Hepatocyte (in vitro differentiated cells): ENCODE measurements around the gene SLC44A3. TPM values are rescaled to one million over a fixed set of nuclear protein-coding genes. Genes with fewer than 3 reads are reported as not detected.

ENCODE experiments used
- DNase-seq: peaks from one replicate; pipeline ENCODE4 v3.0.0-alpha.2; 2016; ENCODE audit warnings: low spot score
- H2AFZ ChIP-seq: fragments of 200-600 bp; sonication (generic); 2 replicates; pipeline ENCODE4 v1.6.0; 2016; ENCODE audit warnings: antibody characterized with exemption, mild to moderate bottlenecking
- H3K27ac ChIP-seq: fragments of 200-600 bp; sonication (generic); 2 replicates; pipeline ENCODE4 v1.5.1; 2016; ENCODE audit warnings: mild to moderate bottlenecking
- H3K27me3 ChIP-seq: fragments of 200-600 bp; sonication (generic); 2 replicates; pipeline ENCODE4 v1.6.1; 2016
- H3K36me3 ChIP-seq: fragments of 200-600 bp; sonication (generic); replicated peaks from 2 replicates; pipeline ENCODE4 v1.5.1; 2016; ENCODE audit warnings: low read depth; ENCODE audit not compliant: insufficient read depth
- H3K4me1 ChIP-seq: fragments of 200-600 bp; sonication (generic); 2 replicates; pipeline ENCODE4 v1.5.1; 2016; ENCODE audit warnings: mild to moderate bottlenecking, moderate library complexity; ENCODE audit not compliant: insufficient read depth
- H3K4me2 ChIP-seq: fragments of 200-600 bp; sonication (generic); 2 replicates; pipeline ENCODE4 v1.6.0; 2016
- H3K4me3 ChIP-seq: fragments of 200-600 bp; sonication (generic); 2 replicates; pipeline ENCODE4 v1.5.1; 2016; ENCODE audit warnings: mild to moderate bottlenecking
- H3K79me2 ChIP-seq: fragments of 200-600 bp; sonication (generic); 2 replicates; pipeline ENCODE4 v1.6.0; 2017; ENCODE audit warnings: mild to moderate bottlenecking
- H3K9me2 ChIP-seq: fragments of 200-600 bp; sonication (generic); replicated peaks from 2 replicates; pipeline ENCODE4 v1.6.0; 2017; ENCODE audit warnings: mild to moderate bottlenecking; ENCODE audit not compliant: insufficient read depth
- H3K9me3 ChIP-seq: fragments of 200-600 bp; sonication (generic); 2 replicates; pipeline ENCODE4 v1.5.1; 2016; ENCODE audit warnings: low read depth, mild to moderate bottlenecking
- H4K20me1 ChIP-seq: fragments of 200-600 bp; sonication (generic); 2 replicates; pipeline ENCODE4 v1.6.0; 2016; ENCODE audit warnings: mild to moderate bottlenecking; ENCODE audit not compliant: insufficient read depth, poor library complexity, severe bottlenecking
- EZH2 ChIP-seq: fragments of 200-600 bp; sonication (generic); IDR thresholded peaks from 2 replicates; pipeline ENCODE4 v1.6.1; 2016; ENCODE audit warnings: antibody characterized with exemption, mild to moderate bottlenecking, borderline replicate concordance
- EZH2phosphoT487 ChIP-seq: fragments of 200-600 bp; sonication (generic); IDR thresholded peaks from one replicate; pipeline ENCODE4 v1.6.1; 2018; ENCODE audit warnings: antibody characterized with exemption, mild to moderate bottlenecking, low read depth, moderate library complexity; ENCODE audit not compliant: unreplicated experiment, severe bottlenecking
- whole genome bisulfite sequencing: methylation state at CpG from one replicate; pipeline ENCODE4 v1.1.6; 2016; ENCODE audit warnings: low lambda C conversion rate; ENCODE audit errors: missing lambda C conversion rate; 5-methylcytosine and 5-hydroxymethylcytosine counted together
- polyA plus RNA-seq: library from polyadenylated mRNA; unstranded; fragments of >200 nt; fragmentation: Nextera tagmentation; extraction: Ambion mirVana; gene quantifications from 2 replicates; pipeline ENCODE4 v1.2.1, GENCODE V29; 2016
- total RNA-seq: library from RNA; depleted of rRNA; stranded (reverse); fragments of >200 nt; gene quantifications from 2 replicates; pipeline ENCODE4 v1.2.3, GENCODE V29; 2014
- TF ChIP-seq, protein P1 (sequence below): fragments of 200-600 bp; sonication (generic); IDR thresholded peaks from 2 replicates; pipeline ENCODE4 v1.5.1; 2016; ENCODE audit warnings: antibody characterized with exemption, mild to moderate bottlenecking; ENCODE audit not compliant: poor library complexity

SLC44A3 gene
- total and polyA plus RNA-seq, 2 experiments from 2014 or later = 51.5 to 55.3 TPM

DNA sequence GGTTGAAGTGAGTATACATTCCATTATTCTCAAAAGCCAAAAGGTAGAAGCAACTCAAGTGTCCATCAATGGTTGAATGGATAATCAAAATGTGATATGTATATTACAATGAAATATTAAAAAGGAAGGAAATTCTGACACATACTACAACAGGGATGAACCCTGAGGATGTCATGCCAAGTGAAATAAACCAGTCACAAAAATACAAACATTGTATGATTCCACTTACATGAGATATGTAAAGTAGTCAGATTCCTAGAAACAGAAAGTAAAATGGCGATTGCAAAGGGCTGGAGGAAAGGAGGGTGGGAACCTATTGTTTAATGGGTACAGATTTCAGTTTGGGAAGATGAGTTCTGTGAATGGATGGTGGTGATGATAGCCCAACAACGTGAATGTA lies 5.8 kb downstream of the SLC44A3 start:
- Histone ChIP-seq H2AFZ (no peak overlapping the region), H3K4me2 (no peak overlapping the region), H3K27ac (no peak overlapping the region), H3K9me3 (no peaks in the 10 kb centered on the region), H3K4me3 (no peak overlapping the region), H3K79me2 (peaks cover 33% of the 10 kb centered on the region), H3K9me2 (no peaks in the 10 kb centered on the region), H3K27me3 (no peaks in the 10 kb centered on the region), H3K36me3 (no peaks in the 10 kb centered on the region), H3K4me1 (peaks cover 16% of the 10 kb centered on the region), H4K20me1 (no peaks in the 10 kb centered on the region)
- no peak for DNase-seq
- TF ChIP-seq EZH2phosphoT487 = no peak
- TF ChIP-seq, protein P1, sequence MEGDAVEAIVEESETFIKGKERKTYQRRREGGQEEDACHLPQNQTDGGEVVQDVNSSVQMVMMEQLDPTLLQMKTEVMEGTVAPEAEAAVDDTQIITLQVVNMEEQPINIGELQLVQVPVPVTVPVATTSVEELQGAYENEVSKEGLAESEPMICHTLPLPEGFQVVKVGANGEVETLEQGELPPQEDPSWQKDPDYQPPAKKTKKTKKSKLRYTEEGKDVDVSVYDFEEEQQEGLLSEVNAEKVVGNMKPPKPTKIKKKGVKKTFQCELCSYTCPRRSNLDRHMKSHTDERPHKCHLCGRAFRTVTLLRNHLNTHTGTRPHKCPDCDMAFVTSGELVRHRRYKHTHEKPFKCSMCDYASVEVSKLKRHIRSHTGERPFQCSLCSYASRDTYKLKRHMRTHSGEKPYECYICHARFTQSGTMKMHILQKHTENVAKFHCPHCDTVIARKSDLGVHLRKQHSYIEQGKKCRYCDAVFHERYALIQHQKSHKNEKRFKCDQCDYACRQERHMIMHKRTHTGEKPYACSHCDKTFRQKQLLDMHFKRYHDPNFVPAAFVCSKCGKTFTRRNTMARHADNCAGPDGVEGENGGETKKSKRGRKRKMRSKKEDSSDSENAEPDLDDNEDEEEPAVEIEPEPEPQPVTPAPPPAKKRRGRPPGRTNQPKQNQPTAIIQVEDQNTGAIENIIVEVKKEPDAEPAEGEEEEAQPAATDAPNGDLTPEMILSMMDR = no peak
- WGBS = 93% methylated on average over 2 of the region's 2 CpGs

DNA sequence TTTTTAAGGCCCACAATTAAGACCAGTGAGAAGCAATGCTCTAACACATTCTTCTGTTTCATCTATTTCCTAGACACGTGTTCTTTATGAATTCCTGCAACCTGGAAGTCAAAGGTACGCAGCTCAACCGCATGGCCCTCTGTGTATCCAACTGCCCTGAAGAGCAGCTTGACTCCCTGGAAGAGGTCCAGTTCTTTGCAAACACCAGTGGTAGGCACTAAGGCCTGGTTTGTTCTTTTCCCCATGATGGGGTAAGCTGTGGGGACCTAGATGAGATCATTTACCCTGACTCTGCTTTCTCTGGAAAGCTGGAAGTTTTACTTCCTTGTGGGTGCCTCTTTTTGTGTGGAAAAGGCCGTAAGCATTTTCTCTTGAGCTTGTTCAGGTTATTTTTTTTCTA lies 7.3 kb downstream of the SLC44A3 start:
- Histone ChIP-seq H2AFZ (no peak overlapping the region), H3K27me3 (no peaks in the 10 kb centered on the region), H3K36me3 (no peaks in the 10 kb centered on the region), H3K9me2 (no peaks in the 10 kb centered on the region), H3K4me2 (no peak overlapping the region), H4K20me1 (no peaks in the 10 kb centered on the region), H3K79me2 (peaks cover 29% of the 10 kb centered on the region), H3K4me3 (no peak overlapping the region), H3K4me1 (peaks cover 10% of the 10 kb centered on the region), H3K9me3 (no peaks in the 10 kb centered on the region), H3K27ac (no peak overlapping the region)
- DNase-seq = no peak
- WGBS = 95% methylated on average over 4 of the region's 4 CpGs
- TF ChIP-seq, protein P1 = no peak
- TF ChIP-seq EZH2 (no peak), EZH2phosphoT487 (no peak)

DNA sequence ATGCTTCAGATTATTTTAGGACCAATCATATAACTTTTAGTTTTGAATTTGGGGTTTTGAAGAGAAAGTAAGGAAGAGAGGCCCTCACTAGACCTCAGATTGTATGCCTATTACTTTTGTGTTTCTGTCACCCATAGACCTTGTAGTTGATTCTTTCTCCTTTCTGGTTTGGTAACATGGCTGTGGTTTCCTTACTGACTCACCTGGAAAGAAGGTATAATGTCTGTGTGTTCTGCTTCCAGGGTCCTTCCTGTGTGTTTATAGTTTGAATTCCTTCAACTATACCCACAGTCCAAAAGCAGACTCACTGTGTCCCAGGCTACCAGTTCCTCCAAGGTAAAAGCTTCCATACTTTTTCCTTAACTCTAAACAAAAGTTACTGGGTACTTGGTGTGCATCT lies 8.1 kb downstream of the SLC44A3 start:
- peaks cover 20% of the 10 kb centered on the region for H3K79me2 ChIP-seq
- no peak overlapping the region for H3K4me2 ChIP-seq
- no peaks in the 10 kb centered on the region for H3K9me2 ChIP-seq
- H3K36me3 ChIP-seq = no peaks in the 10 kb centered on the region
- H4K20me1 ChIP-seq = no peaks in the 10 kb centered on the region
- H2AFZ ChIP-seq = no peak overlapping the region
- H3K27ac ChIP-seq = no peak overlapping the region
- no peaks in the 10 kb centered on the region for H3K27me3 ChIP-seq
- H3K4me1 ChIP-seq = peaks cover 2% of the 10 kb centered on the region
- no peak overlapping the region for H3K4me3 ChIP-seq
- DNase-seq = no peak
- no peaks in the 10 kb centered on the region for H3K9me3 ChIP-seq
- TF ChIP-seq EZH2 (no peak), EZH2phosphoT487 (no peak)
- TF ChIP-seq, protein P1 = no peak

DNA sequence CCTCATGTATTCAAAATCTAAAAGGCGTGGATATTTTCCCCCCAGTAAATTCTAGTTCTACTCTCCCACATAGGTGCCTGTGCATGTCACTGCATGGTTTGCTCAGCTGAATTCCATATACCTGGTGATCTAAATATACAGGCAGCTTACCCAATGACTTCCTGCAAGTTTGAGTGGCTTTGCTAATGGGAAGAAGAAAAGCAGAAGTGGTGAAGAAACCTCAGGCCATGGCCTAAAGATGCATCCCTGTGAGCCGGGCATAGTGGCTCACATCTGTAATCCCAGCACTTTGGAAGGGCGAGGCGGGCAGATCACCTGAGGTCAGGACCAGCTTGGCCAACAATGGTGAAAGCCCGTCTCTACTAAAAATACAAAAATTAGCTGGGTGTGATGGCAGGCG lies 11.5 kb downstream of the SLC44A3 start:
- H3K4me1 ChIP-seq = no peaks in the 10 kb centered on the region
- H4K20me1 ChIP-seq = no peaks in the 10 kb centered on the region
- H3K27me3 ChIP-seq = no peaks in the 10 kb centered on the region
- H3K9me3 ChIP-seq = no peaks in the 10 kb centered on the region
- H2AFZ ChIP-seq = no peak overlapping the region
- H3K4me3 ChIP-seq = no peak overlapping the region
- no peak for TF ChIP-seq EZH2phosphoT487
- TF ChIP-seq, protein P1 = no peak
- no peak for TF ChIP-seq EZH2
- H3K9me2 ChIP-seq = no peaks in the 10 kb centered on the region
- H3K79me2 ChIP-seq = no peaks in the 10 kb centered on the region
- WGBS = 93% methylated on average over 6 of the region's 6 CpGs
- no peak overlapping the region for H3K4me2 ChIP-seq
- H3K36me3 ChIP-seq = no peaks in the 10 kb centered on the region
- DNase-seq = no peak
- H3K27ac ChIP-seq = no peak overlapping the region
